SW480 (cell line): ENCODE measurements around the gene C3orf20.

ENCODE experiments used
- DNase-seq: peaks from one replicate; pipeline ENCODE4 v3.0.0-alpha.2; 2016; ENCODE audit warnings: low spot score

Gene C3orf20

DNA sequence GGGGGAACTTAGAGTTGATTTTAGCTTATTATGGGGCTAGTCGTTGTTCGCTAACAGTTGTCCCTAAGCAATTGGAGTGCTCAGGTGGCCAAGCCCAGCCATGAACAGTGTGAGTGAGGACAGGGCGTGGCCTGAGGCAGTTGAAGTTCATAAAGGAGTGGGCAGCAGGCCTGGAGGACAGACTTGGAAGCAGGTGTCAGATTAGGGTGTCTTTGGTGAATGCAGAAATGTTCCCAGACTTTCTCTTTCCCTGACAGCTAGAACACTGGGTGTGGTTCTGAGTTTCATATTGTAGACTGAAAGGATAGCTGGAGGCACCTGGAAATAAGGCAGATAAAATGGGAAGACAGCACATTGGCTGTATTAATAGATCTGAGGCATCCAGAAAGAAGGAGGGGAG lies 84.0 kb downstream of the C3orf20 start:
- no peak for DNase-seq

DNA sequence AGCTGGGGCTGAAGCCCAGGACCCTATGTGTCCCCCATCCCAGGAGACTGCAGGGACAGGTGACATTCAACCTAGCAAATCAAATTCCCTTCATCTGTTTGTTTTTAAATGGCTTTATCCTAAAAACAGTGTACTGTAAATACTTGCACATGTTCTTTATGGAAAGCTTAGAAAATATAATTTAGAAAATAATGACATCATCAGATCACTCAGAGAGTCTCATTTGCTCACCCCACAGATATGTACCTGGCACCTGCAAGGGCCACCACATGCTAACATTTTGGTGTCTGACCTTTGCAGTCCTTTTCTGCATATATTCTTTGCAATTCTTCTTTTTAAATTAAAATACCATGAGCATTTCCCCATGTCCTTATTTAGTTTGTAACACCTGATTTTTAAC lies 85.2 kb downstream of the C3orf20 start:
- DNase-seq = no peak

DNA sequence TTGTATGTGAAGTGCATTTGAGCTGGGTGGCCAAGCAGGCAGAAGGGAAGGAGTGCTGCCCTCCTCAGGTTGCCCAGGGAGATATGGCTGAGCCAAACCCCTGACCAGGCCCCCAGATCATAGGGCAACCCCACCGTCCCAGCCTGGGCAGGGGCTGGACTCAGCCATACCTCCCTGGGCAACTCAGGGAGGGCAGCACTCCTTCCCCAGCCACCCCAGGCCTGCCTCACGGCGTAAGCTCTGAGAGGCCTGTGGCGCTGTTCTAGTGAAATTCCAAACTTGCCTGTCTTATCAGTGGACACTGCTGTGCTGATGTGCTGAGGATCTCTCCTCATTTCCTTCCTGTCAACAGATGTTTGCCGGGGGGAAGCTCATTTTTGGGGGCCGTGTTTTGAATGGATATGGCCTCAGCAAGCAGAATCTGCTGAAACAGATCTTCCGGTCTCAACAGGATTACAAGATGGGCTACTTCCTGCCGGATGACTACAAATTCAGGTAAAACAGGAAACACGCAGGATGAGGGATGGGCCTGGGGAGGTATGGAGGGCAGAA lies 86.3 kb downstream of the C3orf20 start:
- no peak for DNase-seq

DNA sequence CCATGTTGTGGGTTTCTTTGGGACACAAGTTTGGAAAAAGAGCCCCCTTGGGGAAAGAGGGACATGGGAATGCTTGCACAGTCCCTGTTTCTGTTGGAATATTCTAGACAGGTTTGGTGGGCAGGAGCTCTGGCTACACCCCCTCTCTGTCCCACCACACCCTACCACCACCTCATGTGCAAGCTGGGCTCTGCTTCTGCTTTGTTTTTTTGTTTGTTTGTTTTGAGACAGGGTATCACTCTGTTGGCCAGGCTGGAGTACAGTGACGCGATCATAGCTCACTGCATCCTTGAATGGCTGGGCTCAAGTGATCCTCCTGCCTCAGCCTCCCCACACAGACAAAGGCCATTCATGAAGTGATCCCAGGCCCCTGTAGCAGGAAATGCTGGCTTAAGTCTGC lies 86.9 kb downstream of the C3orf20 start:
- DNase-seq = no peak

DNA sequence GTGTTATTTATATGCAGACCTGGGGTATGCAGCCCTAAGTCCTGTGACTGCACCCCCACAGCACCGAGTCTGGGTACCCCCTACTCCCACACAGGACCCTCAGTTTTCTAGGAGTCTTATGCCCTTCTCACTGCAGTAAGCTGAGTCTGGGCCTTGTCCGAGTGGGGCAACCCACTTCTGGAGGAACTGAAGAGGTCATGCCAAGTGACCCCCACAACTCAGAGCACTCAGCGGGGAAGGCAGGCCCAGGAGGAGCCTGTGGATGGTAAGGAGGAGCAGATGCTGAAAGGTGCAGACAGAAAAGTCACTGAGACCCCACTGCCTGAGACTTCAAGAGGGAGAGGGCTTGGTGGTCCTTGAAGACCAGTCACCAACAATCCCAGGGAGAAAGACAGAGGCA lies 87.8 kb downstream of the C3orf20 start:
- no peak for DNase-seq

DNA sequence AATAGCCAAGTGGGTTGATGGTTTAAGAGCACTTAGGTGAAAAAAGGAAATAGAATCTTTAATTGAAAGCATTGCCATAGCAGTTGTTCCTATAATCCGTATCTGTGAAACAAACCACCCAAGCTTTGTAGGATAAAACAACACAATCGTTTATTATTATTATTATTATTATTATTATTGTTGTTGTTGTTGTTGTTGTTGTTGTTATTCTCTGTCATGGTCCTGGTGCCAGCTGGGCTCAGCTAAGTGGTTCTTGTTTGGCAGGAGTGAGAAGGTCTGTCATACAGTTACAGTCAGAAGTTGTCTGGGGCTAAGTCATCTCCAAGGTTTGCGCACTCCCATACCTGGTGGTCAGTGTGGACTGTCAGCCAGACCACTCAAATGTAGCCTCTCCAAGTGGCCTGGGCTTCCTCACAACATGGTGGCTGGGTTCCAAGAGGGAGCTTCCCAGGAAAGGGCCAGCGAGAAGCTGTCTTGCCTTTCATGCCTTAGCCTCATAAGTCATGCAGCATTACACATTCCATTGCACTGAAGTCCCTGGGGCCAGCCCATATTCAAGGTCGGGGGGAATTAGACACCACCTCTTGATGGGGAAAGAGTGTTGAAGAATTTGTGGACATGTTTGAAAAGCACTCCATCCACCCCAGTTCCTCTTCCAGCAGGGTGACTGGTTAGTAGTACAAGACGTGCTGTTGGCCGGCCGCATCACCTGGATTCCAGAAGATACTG lies 89.6 kb downstream of the C3orf20 start:
- DNase-seq = no peak

DNA sequence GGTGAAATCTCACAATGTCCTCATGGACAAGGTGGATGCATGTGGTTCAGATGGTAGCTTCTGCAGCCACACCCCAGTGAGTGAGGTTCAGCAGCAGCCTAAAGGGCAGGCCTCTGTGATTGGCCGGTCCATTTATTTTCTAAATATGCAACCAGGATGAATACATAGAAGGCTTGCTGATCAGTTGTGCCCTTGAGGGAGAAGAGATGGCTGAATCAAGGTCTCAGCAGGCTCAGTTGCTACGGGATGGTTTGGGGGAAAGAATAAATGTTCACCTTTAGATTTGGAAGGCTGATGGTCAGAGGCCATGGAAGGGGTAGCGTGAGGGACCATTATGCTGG lies 90.1 kb downstream of the C3orf20 start:
- DNase-seq = no peak

DNA sequence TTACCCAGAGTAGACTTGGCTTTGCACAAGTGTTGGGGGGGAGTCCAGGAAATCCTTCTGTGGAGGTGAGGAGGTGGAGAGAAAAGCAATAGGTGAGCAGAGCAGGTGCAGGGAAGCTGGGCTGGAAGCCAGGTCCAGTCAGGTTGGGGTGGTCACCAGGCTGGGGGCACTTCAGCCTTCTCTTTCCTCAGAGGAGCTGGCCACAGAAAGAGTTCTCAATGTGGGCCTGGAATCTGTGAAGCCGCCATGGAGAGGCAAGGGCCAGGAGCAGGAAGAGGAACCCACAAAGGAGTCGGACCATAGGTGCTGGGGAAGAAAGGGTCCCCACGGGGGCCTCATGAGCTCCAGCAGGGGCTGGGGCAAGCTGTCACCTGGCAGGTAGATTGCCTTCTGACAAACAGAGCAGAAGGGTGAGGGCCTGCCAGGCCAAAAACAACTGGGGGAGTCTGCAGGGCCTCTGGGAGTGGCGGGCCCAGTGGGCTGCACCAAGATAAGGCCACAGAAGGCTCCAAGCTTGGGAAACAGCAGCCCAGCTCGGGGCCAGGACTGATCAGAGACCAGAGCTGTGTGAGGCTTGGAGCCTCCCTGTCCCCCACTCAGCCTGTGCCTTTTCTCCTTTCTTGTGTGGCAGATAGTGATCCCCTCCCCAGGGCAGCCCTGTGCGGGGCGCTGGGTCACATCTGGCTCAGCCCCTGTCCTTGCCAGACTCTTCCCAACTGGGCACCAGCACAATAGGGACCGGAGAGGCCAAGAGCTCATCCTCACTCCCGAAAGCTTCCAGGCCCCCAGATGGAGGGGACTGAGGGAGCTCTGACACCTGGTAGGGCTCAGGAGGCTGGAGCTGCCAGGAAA lies 90.9 kb downstream of the C3orf20 start:
- DNase-seq = no peak

DNA sequence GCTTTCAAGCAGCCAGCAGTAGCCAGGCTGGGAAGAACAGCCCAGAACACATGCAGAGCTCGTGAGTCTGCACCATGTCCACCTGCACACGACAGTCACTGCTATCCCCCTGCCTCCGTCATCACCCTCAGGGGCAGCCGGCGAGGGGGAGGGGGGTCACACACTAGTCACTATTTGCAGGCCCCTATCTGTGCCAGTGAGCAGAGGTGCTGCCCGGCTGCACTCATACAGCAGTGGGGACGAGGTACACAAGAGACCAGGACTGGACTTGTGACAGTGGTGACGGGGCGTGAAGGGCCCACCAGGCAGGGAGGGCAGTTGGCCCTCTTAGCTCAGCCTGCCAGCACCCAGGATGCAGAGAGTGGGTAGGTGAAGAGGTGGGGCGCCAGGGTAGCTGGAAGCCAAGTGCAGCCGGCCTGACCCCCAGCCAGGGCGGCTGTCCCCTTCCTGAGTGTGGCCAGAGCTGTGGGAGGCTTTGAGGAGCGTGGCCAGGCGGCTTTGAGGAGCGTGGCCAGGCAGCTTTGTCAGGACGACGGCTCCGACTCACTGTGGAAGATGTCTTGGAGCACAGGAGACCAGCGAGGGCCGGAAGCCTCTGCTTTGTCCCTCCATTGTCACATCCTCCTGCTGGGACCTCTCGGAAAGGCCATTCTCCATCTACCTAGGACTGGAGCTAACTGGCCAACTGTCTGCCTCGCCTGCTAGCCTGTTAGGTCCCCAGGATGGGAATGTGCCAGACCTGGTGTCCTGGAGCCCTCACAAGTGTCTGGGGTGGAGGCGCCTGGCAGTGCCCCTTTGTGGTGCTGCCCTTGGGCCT lies 91.7 kb downstream of the C3orf20 start:
- no peak for DNase-seq

DNA sequence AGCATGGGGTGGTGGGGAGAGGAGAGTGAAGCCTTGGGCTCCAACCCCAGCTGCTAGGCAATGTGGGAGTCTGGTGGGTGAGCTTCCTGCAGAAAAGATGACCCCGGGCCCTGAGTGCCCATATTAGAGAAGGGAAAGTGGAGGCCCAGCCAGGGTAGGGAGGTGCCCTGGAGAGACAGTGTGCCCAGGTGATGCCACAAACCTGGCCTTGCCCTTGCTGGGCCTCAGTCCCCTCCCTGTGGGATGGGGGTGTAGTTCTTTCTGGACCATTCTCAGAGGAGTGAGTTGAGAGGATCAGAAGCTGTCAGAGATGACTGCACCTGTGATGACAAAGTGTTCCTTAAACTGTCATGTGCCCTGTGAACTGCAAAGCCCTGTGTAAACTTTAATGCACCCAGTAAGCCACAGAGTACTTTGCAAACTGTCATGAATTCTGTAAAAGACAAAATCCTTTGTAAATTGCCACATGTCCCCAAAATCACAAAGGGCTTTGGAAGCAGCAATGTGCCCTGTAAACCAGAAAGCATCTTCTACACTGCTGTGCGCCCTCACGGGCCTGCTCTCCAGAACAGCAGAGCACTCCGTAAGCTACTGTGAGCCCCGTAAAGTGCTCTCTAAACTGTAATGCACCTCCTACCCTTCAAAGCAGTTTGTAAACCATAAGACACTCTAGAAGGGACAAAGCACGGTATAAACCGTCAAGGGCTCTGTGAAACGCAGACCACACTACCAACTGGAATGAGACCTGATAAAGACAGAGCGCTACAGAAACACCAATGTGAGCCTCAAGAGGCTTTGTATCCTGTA lies 92.5 kb downstream of the C3orf20 start:
- DNase-seq = no peak

DNA sequence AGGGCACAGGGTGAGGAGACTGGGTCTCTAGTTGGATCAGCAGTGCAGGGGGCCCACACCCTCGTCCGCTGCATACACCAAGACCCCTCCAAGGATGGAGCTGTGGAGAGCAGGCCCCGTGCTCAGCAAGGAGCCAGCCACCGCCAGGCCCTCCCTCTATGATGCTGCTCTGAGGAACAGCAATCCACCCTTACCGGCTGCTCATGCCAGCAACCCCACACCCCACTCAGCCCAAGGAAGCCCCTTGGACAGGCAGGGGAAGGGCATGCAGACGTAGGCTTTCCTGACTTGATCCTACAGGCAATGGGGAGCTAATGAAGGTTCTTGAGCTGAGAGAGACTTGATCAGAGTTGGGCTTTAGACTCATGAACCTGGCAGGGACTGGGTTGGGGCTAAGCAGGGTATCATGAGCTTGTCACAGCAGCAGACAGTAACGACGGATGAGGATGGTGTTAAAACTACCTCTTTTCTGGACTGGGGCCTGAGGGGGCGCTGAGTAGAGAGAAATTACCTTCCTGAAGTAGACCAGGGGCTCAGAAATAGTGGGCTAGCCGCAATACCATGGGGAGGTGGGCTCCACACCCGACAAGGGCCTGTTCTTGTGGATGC lies 93.3 kb downstream of the C3orf20 start:
- no peak for DNase-seq

DNA sequence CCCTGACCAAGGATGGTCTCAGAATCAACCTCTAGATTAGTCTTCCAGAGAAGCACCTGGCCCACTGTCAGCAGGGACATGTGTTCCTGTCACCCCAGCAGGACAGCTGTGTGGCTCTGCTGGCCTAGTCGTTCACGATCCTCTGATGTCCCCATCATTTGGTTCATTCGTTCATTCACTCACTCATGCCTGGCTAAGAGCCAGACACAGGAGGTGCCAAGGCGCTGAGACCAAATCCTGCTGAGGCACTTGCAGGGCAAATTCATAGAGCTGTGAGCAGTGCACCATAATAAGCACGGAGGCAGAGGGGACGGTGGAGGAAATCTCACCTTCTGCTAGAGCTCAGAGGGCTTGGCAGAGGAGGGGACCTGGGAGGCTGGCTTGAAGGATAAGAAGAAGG lies 93.9 kb downstream of the C3orf20 start:
- no peak for DNase-seq

DNA sequence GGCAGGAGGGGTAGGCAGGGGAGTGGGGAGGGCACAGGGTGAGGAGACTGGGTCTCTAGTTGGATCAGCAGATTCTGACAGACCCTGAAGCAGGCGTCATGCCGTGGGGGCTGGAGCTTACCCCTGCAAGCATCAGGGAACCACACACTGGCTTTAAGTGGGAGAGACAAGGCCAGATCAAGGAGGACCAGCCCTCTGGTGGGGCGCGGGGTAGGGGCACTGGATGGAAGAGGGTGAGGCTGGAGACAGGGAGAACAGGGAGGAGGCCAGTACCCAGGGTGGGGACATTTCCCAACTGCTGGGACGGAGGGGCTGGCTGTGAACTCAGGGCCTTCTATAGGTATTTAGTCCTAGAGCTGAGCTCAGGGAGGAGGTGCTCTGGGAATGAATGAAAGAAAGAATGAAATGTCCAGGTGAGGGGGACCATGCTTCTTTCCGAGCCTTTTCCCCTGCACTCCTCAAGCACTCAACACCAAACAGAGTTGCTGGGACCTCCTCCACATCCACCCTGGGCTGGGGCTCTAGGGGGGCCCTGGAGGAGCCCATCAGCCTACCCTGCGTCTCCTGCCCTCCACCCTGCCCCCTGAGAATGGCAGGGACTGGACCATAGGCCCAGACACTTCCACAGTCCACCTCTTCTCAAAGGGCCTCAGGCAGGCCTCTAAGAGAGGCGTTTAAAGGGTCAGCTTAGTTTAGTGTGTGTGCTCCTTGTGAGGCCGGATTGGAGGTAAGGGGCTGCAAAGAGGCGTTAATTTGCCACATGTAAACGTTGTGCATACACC lies 94.8 kb downstream of the C3orf20 start:
- DNase-seq = no peak

DNA sequence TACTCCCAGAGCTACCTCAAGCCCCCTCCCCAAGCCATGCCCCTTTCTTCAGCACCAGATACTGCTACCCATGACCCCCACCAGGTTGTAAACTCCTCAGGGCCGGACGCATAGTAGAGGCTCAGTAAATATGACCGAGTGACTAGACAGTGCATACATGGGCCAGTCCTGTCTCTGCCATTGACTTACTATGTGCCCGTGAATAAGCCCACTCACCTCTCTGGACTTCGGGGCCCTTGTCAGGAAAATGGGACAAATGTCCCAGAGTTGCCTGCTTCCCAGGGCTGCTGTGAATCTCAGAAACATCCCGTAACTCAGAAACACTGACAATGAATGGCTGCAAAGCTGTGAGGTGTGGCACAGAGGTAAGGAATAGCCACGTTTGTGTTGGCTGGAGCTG lies 95.7 kb downstream of the C3orf20 start:
- DNase-seq = no peak

DNA sequence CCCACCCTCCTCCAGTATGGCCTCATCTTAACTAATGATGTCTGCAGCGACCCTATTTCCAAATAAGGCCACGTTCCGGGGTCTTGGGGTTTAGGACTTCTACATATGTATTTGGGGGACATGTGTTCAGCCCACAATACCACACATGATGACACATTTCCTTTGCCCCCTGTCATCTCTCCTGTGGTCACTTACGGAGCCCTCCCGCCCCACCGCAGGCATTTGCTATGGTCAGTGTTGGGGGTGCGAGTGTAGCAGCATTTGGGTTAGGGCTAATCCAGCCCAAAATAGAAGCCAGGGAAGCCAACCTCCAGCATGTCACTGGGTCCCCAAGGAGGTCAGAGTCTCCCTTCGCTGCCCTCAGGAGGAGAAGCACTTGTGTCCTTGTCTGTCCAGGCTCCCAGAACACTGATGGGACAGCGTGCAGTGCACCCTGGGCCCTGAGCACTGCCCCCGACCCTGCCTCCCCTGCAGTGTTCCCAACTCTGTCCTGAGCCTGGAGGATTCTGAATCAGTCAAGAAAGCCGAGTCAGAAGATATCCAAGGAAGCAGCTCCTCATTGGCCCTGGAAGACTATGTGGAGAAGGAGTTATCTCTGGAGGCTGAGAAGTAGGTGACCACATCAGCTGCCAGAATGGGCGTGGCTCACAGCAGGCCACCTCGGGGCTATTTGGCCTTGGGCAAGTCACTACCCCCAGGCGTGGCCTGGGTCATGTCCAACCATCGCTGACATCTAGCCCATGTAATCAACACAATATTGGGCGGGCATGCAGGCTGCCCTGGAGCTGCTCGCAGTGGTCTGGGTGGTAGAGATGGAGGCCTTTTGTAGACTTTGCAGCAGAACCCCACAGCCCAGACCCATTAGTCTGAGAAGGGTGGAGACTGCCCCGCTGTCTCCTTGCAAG lies 96.9 kb downstream of the C3orf20 start:
- no peak for DNase-seq

DNA sequence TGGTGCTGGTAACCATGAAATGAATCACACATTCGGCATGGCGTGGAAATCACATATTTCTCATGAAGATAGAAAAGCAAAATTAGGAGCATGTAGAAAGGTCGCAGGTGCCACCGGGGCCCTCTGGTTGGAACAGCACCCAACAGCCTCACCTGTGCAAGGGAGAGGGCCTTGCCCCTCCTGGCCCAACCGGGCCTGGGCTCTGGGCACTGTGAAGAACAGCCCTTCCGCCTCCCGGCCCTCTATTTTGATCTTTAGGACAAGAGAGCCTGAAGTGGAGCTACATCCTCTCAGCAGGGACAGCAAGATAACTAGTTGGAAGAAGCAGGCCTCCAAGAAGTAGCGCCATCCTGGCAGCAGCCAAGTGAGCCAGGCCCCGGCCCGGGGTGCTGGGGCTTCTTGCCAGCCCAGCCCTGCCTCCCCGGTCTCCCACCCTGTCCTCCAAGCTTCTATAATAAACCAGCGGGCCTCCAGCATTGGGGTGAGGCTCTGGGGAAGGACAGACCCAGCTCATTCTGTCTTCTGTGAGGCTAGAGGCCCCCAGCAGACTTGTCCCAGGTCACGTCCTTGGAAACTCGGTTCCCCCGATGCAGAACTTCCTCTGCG lies 97.7 kb downstream of the C3orf20 start:
- no peak for DNase-seq

DNA sequence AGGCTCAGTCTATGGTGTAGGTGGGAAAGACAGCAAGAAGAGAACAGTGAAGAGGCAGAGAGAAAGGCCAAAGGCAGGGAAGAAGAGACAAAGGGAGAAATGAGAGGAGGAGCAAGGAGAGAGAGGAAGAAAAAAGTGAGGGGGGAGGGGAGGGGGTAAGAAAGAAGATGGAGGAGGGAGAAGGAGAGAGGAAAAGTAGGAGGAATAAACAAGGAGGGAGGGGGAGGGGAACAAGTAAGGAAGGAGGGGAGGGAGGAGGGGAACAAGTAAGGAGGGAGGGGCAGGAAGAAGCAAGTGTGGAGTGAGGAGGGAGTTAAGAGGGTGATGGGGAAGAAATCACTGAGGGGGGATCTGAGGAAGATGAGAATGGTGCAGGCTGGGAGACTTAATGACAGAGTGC lies 98.3 kb downstream of the C3orf20 start:
- no peak for DNase-seq

DNA sequence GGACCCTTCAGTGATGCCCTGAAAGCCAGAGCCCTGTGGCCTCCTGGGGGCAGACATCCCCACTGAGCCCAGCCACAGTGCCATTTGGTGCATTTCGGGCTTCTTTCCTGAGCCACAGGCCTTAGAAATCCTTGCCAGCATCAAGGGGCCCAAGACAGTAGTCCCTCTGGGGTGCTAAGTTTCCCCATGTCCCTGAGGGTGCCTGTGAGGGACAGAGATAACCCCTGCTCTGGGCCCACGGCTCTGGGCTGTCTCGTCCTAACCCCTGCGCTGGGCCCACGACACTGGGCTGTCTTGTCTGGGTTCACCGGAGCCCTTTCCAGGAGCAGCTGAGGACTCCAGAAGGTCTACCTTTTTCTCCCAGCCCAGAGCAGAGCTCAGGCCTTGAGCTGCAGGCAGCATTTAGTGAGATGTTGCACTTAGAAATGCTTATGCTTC lies 98.8 kb downstream of the C3orf20 start:
- DNase-seq = no peak

DNA sequence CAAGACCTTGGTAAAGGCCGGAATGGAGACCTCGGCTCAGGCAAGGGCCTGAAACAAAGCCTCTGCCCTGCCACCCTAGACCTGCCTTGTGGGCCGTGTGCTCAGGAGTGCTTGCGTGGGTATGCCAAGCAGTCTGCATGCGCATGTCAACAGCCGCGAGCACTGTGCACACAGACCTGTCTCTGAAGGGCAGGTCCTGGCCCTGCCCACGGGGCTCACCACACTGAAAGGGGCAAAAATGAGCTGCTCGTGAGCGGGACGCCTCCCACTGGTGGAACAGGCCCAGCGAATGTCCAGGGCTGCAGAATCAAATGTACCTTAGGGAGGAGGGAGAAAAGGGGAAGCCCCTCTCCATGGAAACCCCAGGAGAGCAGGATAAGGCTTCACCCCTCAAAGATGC lies 99.5 kb downstream of the C3orf20 start:
- no peak for DNase-seq
